GM18868 (cell line): ENCODE results near the gene MAN1A2.
"Not testable (repeated sequence)": the region's sequence is repeated elsewhere in the genome, so short reads cannot be mapped to it uniquely, and the experiment has no call there.

ENCODE experiments used
- ATAC-seq: cut with Tn5 transposase; IDR thresholded peaks from one replicate; pipeline ENCODE4 v1.9.1; 2021; ENCODE audit warnings: mild to moderate bottlenecking, moderate library complexity; ENCODE audit not compliant: unreplicated experiment

The MAN1A2 gene

GRCh38 chr1:117555806-117556205 lies 188.6 kb downstream of the MAN1A2 start:
- ATAC-seq: no peak

DNA sequence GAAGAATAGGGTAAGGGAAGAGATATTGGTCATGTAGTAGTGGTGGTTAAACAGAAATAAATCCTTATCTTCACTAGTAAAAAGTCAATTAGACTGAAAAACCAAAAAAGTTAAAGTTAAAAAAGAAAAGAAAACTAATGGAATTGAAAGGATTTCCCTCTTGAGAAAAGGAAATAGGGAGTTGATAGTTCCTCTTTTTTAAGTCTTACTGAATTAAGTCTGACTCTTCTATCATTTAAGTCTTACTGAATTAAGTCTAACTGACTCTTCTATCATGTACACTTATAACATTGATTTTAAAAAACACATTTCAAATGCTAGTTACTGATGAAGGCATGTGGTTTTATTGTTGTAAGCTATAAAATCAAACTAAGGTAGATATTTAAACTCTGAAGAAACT lies 189.1 kb downstream of the MAN1A2 start:
- ATAC-seq: no peak

GRCh38 chr1:117556976-117557375 lies 189.7 kb downstream of the MAN1A2 start:
- ATAC-seq: no peak

DNA sequence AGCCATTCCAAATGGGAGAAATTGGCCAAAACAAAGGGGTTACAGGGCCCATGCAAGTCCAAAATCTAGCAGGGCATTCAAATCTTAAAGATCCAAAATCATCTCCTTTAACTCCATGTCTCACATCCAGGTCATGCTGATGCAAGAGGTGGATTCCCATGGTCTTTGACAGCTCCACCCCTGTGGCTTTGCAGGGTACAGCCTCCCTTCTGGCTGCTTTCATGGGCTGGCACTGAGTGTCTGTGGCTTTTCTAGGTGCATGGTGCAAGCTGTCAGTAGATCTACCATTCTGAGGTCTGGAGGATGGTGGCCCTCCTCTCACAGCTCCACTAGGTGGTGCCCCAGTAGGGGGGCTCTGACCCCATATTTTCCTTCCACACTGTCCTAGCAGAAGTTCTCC lies 191.2 kb downstream of the MAN1A2 start:
- ATAC-seq: not testable (repeated sequence)

GRCh38 chr1:117559139-117559538 lies 191.9 kb downstream of the MAN1A2 start:
- ATAC-seq: no peak

GRCh38 chr1:117559985-117560384 lies 192.7 kb downstream of the MAN1A2 start:
- ATAC-seq: no peak

DNA sequence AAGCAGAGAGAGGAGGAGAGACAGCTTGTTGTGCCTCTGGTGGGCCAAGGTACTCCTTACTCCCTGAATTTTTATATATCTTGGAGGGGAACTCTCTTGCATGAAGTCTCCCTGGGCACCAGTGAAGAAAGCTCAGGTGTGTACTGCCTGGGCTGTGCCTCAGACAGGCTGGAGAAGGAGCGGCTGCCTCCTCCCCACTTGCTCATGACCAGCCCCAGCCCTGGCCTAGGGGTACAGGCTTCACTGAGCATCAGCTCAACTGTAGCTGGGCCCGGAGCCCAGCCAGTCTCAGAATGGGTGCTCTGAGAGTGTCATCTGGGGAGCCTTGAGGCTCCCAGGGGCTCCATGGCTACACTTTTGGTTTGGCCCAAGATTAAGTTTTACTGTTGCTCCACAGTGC lies 193.8 kb downstream of the MAN1A2 start:
- ATAC-seq: no peak

DNA sequence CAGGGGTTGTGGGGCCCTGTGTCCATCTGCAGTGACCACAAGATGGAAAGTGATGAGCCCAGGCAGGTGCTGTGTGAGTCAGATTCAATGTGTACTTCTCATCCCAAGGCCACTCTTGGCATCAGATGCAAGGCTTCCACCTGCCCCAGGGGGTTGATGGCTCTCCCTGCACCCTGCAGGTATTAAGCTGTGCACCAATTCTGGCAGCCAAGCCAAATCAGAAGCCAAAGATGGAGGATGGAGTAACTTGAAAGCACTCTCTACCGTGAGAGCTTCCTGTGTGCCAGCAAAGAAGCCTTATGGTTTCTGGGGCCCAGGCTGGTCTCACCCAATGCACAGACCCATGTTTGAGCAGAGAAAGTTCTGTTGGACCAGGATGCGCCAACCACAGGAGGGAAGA lies 194.3 kb downstream of the MAN1A2 start:
- ATAC-seq: no peak

GRCh38 chr1:117562581-117563491 lies 195.6 kb downstream of the MAN1A2 start:
- ATAC-seq: no peak

DNA sequence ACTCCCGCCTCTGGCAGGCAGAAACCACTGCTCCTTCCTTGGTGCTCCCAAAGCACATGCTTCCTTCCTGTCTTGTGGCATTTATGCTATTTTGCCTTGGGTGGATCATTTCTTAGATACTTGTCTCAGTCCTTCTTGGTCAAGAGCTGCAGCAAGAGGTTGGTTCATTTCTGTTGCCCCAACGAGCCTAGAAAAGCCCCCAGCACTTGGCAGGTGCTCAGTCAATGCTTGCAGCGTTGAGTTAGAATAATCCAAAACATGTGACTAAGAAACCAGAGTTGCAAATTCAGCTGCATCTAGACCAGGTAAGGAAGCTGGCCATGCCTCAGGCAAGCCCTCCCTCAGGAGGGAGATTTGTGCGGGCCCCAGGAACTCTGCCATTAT lies 196.2 kb downstream of the MAN1A2 start:
- ATAC-seq: no peak

- ATAC-seq: no peak
These were observed 197.2 kb downstream of the MAN1A2 start for GRCh38 chr1:117564227-117565075.

GRCh38 chr1:117565076-117565556 lies 197.9 kb downstream of the MAN1A2 start:
- no peak for ATAC-seq

GRCh38 chr1:117565745-117566455 lies 198.7 kb downstream of the MAN1A2 start:
- no peak for ATAC-seq

- no peak for ATAC-seq
These were observed 199.3 kb downstream of the MAN1A2 start for GRCh38 chr1:117566556-117566955.

- ATAC-seq: no peak
These were observed 200.2 kb downstream of the MAN1A2 start for GRCh38 chr1:117567435-117567834.

GRCh38 chr1:117567976-117568375 lies 200.7 kb downstream of the MAN1A2 start:
- no peak for ATAC-seq

DNA sequence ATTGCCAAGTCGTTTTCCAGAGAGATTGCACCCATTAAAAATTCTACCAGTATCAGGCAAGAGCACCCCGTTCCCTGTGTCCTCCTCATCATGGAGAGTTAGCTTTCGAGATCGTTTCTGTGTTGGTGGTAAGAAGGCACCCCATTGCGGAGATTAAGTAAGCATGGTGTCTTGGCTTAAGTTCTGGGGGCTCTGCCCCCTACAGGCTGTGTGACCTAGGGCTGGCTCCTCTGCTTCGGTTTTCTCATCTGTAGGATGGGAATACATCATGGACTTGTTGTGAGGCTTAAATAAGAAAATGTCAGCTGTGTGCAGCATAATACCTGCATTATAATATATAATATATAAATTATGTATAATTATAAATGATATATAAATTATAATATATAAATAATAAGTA lies 201.8 kb downstream of the MAN1A2 start:
- ATAC-seq: no peak

DNA sequence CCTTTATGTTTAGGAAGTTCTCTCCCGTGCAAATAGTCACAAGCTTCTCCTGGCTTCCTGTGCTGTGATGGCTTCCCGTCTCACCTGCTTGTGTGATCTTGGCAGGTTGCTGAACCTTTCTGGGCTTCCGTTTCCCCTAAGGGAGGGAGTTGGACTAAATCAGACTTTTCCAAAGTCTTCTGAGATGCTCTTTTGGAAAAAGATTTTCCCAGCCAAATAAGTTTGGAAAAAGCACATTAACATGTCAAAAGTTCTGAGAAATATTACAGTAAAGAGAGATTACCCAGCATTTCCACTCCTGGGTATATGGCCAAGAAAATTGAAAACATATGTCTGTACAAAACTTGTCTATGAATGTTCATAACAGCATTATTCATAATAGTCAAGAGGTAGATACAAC lies 202.6 kb downstream of the MAN1A2 start:
- no peak for ATAC-seq

DNA sequence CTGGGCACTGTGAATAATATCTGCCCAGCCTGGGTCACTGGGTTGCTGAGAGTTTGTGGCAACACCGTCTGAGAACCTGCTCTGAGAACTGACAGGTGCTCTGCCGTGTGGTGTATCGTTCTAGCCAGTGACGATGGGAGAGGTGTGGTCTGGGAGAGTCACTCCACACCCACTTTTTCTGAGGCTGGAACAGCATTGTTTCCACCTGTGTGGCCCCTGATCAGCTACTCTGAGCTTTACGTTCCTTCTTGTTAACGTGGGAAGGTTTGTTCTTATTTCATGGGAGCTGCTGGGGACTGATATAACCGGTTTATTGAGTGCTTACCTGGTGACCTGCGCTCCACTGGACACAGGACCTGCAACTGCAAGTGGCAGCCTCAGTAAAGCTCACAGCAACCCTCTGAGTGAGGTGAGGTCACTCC lies 203.8 kb downstream of the MAN1A2 start:
- ATAC-seq: no peak

DNA sequence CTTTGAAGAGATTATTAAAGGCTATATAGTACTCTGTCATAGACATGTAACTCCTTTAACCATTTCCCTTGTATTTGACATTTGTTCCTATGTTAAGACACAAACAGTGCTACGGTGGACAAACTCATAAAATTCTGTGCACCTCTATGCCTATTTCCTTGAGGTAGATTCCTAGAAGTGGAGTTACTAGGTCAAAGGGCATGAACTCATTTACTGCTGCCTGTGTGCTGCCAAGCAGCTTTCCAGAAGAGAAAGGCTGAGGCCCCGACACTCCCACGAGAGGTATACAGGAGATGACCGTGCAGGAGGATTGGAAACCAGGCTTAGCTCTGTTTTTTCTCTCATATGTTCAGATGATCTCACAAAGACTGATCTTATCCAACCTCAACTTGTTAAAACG lies 204.2 kb downstream of the MAN1A2 start:
- ATAC-seq: no peak

DNA sequence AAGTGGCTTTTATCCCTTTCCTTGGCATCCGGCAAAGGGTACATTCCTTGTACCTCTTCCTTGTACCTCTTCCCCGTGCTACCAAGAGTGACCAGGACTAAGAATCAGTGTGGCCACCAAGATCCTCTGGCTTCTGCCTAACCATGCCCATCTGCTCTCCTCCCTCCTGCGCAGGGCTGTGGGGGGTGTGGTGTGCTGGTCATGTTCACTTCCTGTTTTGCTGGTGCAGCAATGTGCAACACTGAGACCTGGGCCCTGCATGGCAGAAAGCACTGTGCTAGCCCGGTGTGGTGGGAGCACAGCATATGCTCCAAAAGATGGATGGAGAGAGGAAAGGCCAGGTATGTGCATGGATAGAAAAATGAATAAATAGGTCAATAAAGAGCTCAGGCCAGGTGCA lies 205.3 kb downstream of the MAN1A2 start:
- peak; percentile 74 for ATAC-seq
